SK-N-SH (cell line): Measurements from ENCODE around the gene QSOX2. TPM values are rescaled to one million over a fixed set of nuclear protein-coding genes. Genes with fewer than 3 reads are reported as not detected.

ENCODE experiments used
- CTCF ChIA-PET: fragments of 300-600, 350-600 bp; formaldehyde crosslinking; extraction: SDS; loops from one replicate; lab custom pipeline; 2021; lab: Yijun Ruan, JAX
- POLR2A ChIA-PET: fragments of 350-600 bp; sonication (Branson Sonifier 250); formaldehyde crosslinking; extraction: SDS; loops from one replicate; lab custom pipeline; 2020; ENCODE audit warnings: antibody characterized with exemption, inconsistent platforms; lab: Yijun Ruan, JAX
- DNase-seq: peaks from one replicate; pipeline ENCODE4 v3.0.0; 2012
- H2AFZ ChIP-seq: fragments of 200-600 bp; sonication (generic); 2 replicates; pipeline ENCODE4 v1.8.1; 2016; ENCODE audit warnings: antibody characterized with exemption, mild to moderate bottlenecking, low read depth
- H3F3A ChIP-seq: fragments of 200-600 bp; sonication (generic); replicated peaks from 2 replicates; pipeline ENCODE3; 2016; ENCODE audit warnings: antibody characterized with exemption, mild to moderate bottlenecking; ENCODE audit not compliant: insufficient read depth
- H3K27ac ChIP-seq, 2 experiments: fragments of 200-500 bp in 1 of 2; fragments of 200-600 bp in 1 of 2; sonication (Bioruptor generic) in 1 of 2; sonication (generic), shearing (Covaris generic) in 1 of 2; 2 replicates each; pipeline versions ENCODE4 v1.5.1 to v1.6.1; 2014 to 2016; ENCODE audit warnings: low read depth in 2 of 2, inconsistent platforms in 1 of 2, low read length in 1 of 2, mild to moderate bottlenecking in 1 of 2, mixed read lengths in 1 of 2
- H3K27me3 ChIP-seq: fragments of 200-600 bp; sonication (generic), shearing (Covaris generic); 2 replicates; pipeline ENCODE4 v1.6.1; 2016; ENCODE audit warnings: mixed run types; ENCODE audit not compliant: insufficient read depth
- H3K36me3 ChIP-seq, 2 experiments: fragments of 200-500 bp in 1 of 2; fragments of 200-600 bp in 1 of 2; sonication (Bioruptor generic) in 1 of 2; sonication (generic) in 1 of 2; replicated peaks in 1 of 2; 2 replicates each; pipeline versions ENCODE3 to v1.5.1; 2014 to 2016; ENCODE audit warnings: low read length in 1 of 2, mild to moderate bottlenecking in 1 of 2; ENCODE audit not compliant: insufficient read depth in 2 of 2, control insufficient read depth in 1 of 2
- H3K4me1 ChIP-seq, 2 experiments: fragments of 200-500 bp in 1 of 2; fragments of 200-600 bp in 1 of 2; sonication (Bioruptor generic) in 1 of 2; sonication (generic), shearing (Covaris generic) in 1 of 2; 2 replicates each; pipeline versions ENCODE4 v1.5.1 to v1.6.1; 2014 to 2016; ENCODE audit warnings: low read depth in 1 of 2, low read length in 1 of 2, mixed run types in 1 of 2; ENCODE audit not compliant: insufficient read depth in 2 of 2, control insufficient read depth in 1 of 2
- H3K4me2 ChIP-seq: fragments of 200-600 bp; sonication (generic), shearing (Covaris generic); 2 replicates; pipeline ENCODE4 v1.6.1; 2017; ENCODE audit warnings: mixed run types
- H3K4me3 ChIP-seq, 2 experiments: fragments of 200-500 bp in 1 of 2; fragments of 200-600 bp in 1 of 2; sonication (Bioruptor generic) in 1 of 2; sonication (generic), shearing (Covaris generic) in 1 of 2; 2 replicates each; pipeline versions ENCODE4 v1.5.1 to v1.8.1; 2014 to 2016; ENCODE audit warnings: low read depth in 2 of 2, inconsistent platforms in 1 of 2, low read length in 1 of 2, mild to moderate bottlenecking in 1 of 2, mixed read lengths in 1 of 2, moderate library complexity in 1 of 2
- H3K79me2 ChIP-seq: fragments of 200-600 bp; sonication (generic); 2 replicates; pipeline ENCODE4 v1.8.1; 2017; ENCODE audit warnings: mild to moderate bottlenecking; ENCODE audit not compliant: insufficient read depth
- H3K9ac ChIP-seq: fragments of 200-600 bp; sonication (generic); 2 replicates; pipeline ENCODE4 v1.6.1; 2017; ENCODE audit warnings: mixed run types
- H3K9me2 ChIP-seq: fragments of 200-600 bp; sonication (generic); 2 replicates; pipeline ENCODE4 v1.6.1; 2017; ENCODE audit warnings: mixed run types
- H3K9me3 ChIP-seq: fragments of 200-600 bp; sonication (generic); 2 replicates; pipeline ENCODE4 v1.6.1; 2017; ENCODE audit warnings: mixed run types, mild to moderate bottlenecking, moderate library complexity
- H4K20me1 ChIP-seq: fragments of 200-600 bp; sonication (generic); 2 replicates; pipeline ENCODE4 v1.6.1; 2017; ENCODE audit warnings: mild to moderate bottlenecking, mixed run types; ENCODE audit not compliant: insufficient read depth
- ELF1 ChIP-seq: IDR thresholded peaks from 2 replicates; pipeline ENCODE4 v1.4.0; 2012
- EP300 ChIP-seq, 2 experiments: IDR thresholded peaks; 2 replicates each; pipeline versions ENCODE4 v1.4.0 to v1.6.1; 2012; ENCODE audit warnings: borderline replicate concordance in 1 of 2, low read depth in 1 of 2, low read length in 1 of 2
- EZH2phosphoT487 ChIP-seq: fragments of 200-600 bp; sonication (generic); IDR thresholded peaks from 2 replicates; pipeline ENCODE4 v1.6.1; 2017; ENCODE audit warnings: low read depth, mixed run types, mild to moderate bottlenecking, antibody characterized with exemption, moderate library complexity, borderline replicate concordance
- FOSL2 ChIP-seq: IDR thresholded peaks from 2 replicates; pipeline ENCODE4 v1.4.0; 2012; ENCODE audit warnings: low read depth, mild to moderate bottlenecking, moderate library complexity, borderline replicate concordance
- GABPA ChIP-seq: IDR thresholded peaks from 2 replicates; pipeline ENCODE4 v1.4.0; 2012; ENCODE audit warnings: low read depth, mild to moderate bottlenecking
- IRF3 ChIP-seq: fragments of 150-350 bp; IDR thresholded peaks from 2 replicates; pipeline ENCODE4 v1.6.1; 2016; ENCODE audit warnings: mild to moderate bottlenecking, low read depth, low read length
- MAX ChIP-seq: IDR thresholded peaks from 2 replicates; pipeline ENCODE4 v1.4.0; 2012; ENCODE audit warnings: low read depth
- MEF2A ChIP-seq: IDR thresholded peaks from 2 replicates; pipeline ENCODE4 v1.4.0; 2012; ENCODE audit warnings: low read depth, borderline replicate concordance
- MXI1 ChIP-seq: IDR thresholded peaks from 2 replicates; pipeline ENCODE4 v1.6.1; 2012; ENCODE audit warnings: mild to moderate bottlenecking, low read depth, low read length, improper control_type of control experiment
- NFIC ChIP-seq: IDR thresholded peaks from 2 replicates; pipeline ENCODE4 v1.4.0; 2012; ENCODE audit warnings: borderline replicate concordance
- PBX3 ChIP-seq: IDR thresholded peaks from 2 replicates; pipeline ENCODE4; 2012
- POLR2AphosphoS5 ChIP-seq: IDR thresholded peaks from 2 replicates; pipeline ENCODE4 v1.6.1; 2012; ENCODE audit warnings: low read depth, low read length
- RAD21 ChIP-seq: IDR thresholded peaks from 2 replicates; pipeline ENCODE4 v1.6.1; 2012; ENCODE audit warnings: mild to moderate bottlenecking, low read length
- RCOR1 ChIP-seq: fragments of 150-350 bp; IDR thresholded peaks from 2 replicates; pipeline ENCODE4 v1.6.1; 2017; ENCODE audit warnings: antibody characterized with exemption, low read length
- REST ChIP-seq: IDR thresholded peaks from 2 replicates; pipeline ENCODE4 v1.6.1; 2012; ENCODE audit warnings: mild to moderate bottlenecking, low read depth, low read length, moderate library complexity
- SIN3A ChIP-seq: IDR thresholded peaks from 2 replicates; pipeline ENCODE4 v1.6.1; 2012; ENCODE audit warnings: low read depth, mild to moderate bottlenecking, low read length, moderate library complexity, borderline replicate concordance
- TCF12 ChIP-seq: IDR thresholded peaks from 2 replicates; pipeline ENCODE4 v1.4.0; 2012
- USF2 ChIP-seq: fragments of 150-350 bp; IDR thresholded peaks from 2 replicates; pipeline ENCODE4 v1.6.1; 2017; ENCODE audit warnings: antibody characterized with exemption, low read length, low read depth, borderline replicate concordance
- WGBS: methylation state at CpG from one replicate; pipeline ENCODE4 v1.1.6; 2017; ENCODE audit warnings: low lambda C conversion rate; 5-methylcytosine and 5-hydroxymethylcytosine counted together
- polyA plus RNA-seq, 3 experiments: library from polyadenylated mRNA; depleted of rRNA; stranded (reverse); fragments of >200 nt; gene quantifications; 2 replicates each; pipeline ENCODE4 v1.2.3, GENCODE V29; 2012

QSOX2 gene
- polyA plus RNA-seq, 1 of the 3 experiments (the other 2 are of a cell fraction): 26.6 TPM

- no peaks in the 10 kb centered on the region for H3K9me3 ChIP-seq
- no peak overlapping the region for H3K9ac ChIP-seq
- H3K4me2 ChIP-seq: no peak overlapping the region
- no peak overlapping the region for H3K27ac ChIP-seq
- CTCF ChIA-PET: interaction anchor here (0.7 to 5.0 kb wide), 4 partner anchors 15 to 159 kb away, joined by 3 to 35 read pairs (median 3); no protein-coding TSS in a partner anchor
- peaks cover 8 to 15% of the 10 kb centered on the region in 2 experiments; a peak in 3 of 4 replicates for H3K4me1 ChIP-seq
- DNase-seq: no peak
- H3K9me2 ChIP-seq: no peaks in the 10 kb centered on the region
- peaks cover 68% of the 10 kb centered on the region for H4K20me1 ChIP-seq
- H3K4me3 ChIP-seq: no peak overlapping the region
- peaks cover 4% of the 10 kb centered on the region for H3F3A ChIP-seq
- no peak overlapping the region for H2AFZ ChIP-seq
- H3K36me3 ChIP-seq: peaks cover 0 to 8% of the 10 kb centered on the region in 2 experiments
- TF ChIP-seq NFIC: no peak
- no peak for TF ChIP-seq POLR2AphosphoS5
- TF ChIP-seq RAD21: no peak
- no peak for TF ChIP-seq PBX3
- TF ChIP-seq IRF3: no peak
- no peak for TF ChIP-seq EZH2phosphoT487
- TF ChIP-seq SIN3A: no peak
- no peak for TF ChIP-seq RCOR1
- no peak for TF ChIP-seq MAX
- TF ChIP-seq USF2: no peak
- TF ChIP-seq MEF2A: no peak
- TF ChIP-seq MXI1: no peak
- peaks cover 44% of the 10 kb centered on the region for H3K79me2 ChIP-seq
- H3K27me3 ChIP-seq: no peaks in the 10 kb centered on the region
- POLR2A ChIA-PET: no interaction called here
- 97% methylated on average over 10 of the region's 13 CpGs for WGBS
Observed at GRCh38 chr9:136241542-136241941, 4.1 kb downstream of the QSOX2 start.

GRCh38 chr9:136240941-136241340 lies 4.7 kb downstream of the QSOX2 start:
- 95% methylated on average over 19 of the region's 20 CpGs for WGBS

More at GRCh38 chr9:136240941-136241340, 4.7 kb downstream of the QSOX2 start:
- Histone ChIP-seq H3K4me3 (no peak overlapping the region), H3K27ac (no peak overlapping the region), H3K27me3 (no peaks in the 10 kb centered on the region), H3K9me3 (no peaks in the 10 kb centered on the region), H3K9me2 (no peaks in the 10 kb centered on the region), H3K9ac (no peak overlapping the region), H3K79me2 (peaks cover 44% of the 10 kb centered on the region), H3K4me2 (no peak overlapping the region), H2AFZ (no peak overlapping the region), H4K20me1 (peaks cover 68% of the 10 kb centered on the region), H3K36me3 (peaks cover 0 to 13% of the 10 kb centered on the region in 2 experiments), H3F3A (peaks cover 4% of the 10 kb centered on the region), H3K4me1 (peaks cover 8 to 13% of the 10 kb centered on the region in 2 experiments; a peak in 3 of 4 replicates)
- POLR2A ChIA-PET: no interaction called here
- no peak for DNase-seq
- CTCF ChIA-PET: interaction anchor here (0.7 to 5.0 kb wide), 3 partner anchors 14 to 160 kb away, joined by 3 to 35 read pairs (median 3); no protein-coding TSS in a partner anchor
- TF ChIP-seq ELF1 (no peak), REST (no peak), EP300 (IDR thresholded peaks at IDR 0.05; ENCODE audit: borderline replicate concordance in 1 of 2, low read depth in 1 of 2, low read length in 1 of 2) (no peak), TCF12 (no peak), GABPA (no peak), FOSL2 (no peak)
